Gastroesophageal sphincter (tissue), 3 donors: ENCODE measurements around the gene TMEM50B.

Source experiments
- POLR2A ChIP-seq, 2 donors: fragments of 450-650 bp; IDR thresholded peaks; one replicate each; pipeline ENCODE4 v1.6.1; 2017; ENCODE audit warnings: antibody characterized with exemption in 2 of 2, mild to moderate bottlenecking in 2 of 2, moderate library complexity in 1 of 2
- TF ChIP-seq, protein P1 (sequence below), 4 experiments: fragments of 200-600 bp in 2 of 4; fragments of 450-650 bp in 2 of 4; sonication (generic) in 1 of 4; IDR thresholded peaks; one replicate each; pipeline ENCODE4 v1.5.1; 2017 to 2019; ENCODE audit warnings: antibody characterized with exemption in 4 of 4, mild to moderate bottlenecking in 2 of 4, moderate library complexity in 2 of 4

- TF ChIP-seq, protein P1, sequence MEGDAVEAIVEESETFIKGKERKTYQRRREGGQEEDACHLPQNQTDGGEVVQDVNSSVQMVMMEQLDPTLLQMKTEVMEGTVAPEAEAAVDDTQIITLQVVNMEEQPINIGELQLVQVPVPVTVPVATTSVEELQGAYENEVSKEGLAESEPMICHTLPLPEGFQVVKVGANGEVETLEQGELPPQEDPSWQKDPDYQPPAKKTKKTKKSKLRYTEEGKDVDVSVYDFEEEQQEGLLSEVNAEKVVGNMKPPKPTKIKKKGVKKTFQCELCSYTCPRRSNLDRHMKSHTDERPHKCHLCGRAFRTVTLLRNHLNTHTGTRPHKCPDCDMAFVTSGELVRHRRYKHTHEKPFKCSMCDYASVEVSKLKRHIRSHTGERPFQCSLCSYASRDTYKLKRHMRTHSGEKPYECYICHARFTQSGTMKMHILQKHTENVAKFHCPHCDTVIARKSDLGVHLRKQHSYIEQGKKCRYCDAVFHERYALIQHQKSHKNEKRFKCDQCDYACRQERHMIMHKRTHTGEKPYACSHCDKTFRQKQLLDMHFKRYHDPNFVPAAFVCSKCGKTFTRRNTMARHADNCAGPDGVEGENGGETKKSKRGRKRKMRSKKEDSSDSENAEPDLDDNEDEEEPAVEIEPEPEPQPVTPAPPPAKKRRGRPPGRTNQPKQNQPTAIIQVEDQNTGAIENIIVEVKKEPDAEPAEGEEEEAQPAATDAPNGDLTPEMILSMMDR (IDR thresholded peaks at IDR 0.05), result no peak
- no peak for TF ChIP-seq POLR2A (IDR thresholded peaks at IDR 0.05)
Observed at GRCh38 chr21:33437140-33437539, 42.6 kb downstream of the TMEM50B start.
